HepG2 (cell line): ENCODE data around the gene PARN. TPM values are rescaled to one million over a fixed set of nuclear protein-coding genes. Genes with fewer than 3 reads are reported as not detected.

Experiments used
- ADNP ChIP-seq: sonication (generic); formaldehyde crosslinking; IDR thresholded peaks from 2 replicates; pipeline ENCODE4 v1.4.0; 2020; ENCODE audit warnings: missing genetic modification reagents
- BCL6 ChIP-seq: IDR thresholded peaks from 2 replicates; pipeline ENCODE4 v1.6.1; 2016; ENCODE audit warnings: missing genetic modification reagents, missing compliant biosample characterization
- CHD2 ChIP-seq: IDR thresholded peaks from 2 replicates; pipeline ENCODE4 v1.6.1; 2011; ENCODE audit warnings: low read depth, low read length, improper control_type of control experiment
- NR2F6 ChIP-seq, 2 experiments: IDR thresholded peaks; 2 replicates each; pipeline ENCODE4 v1.6.1; 2016; ENCODE audit warnings: antibody characterized with exemption in 1 of 2, mild to moderate bottlenecking in 1 of 2
- PLRG1 ChIP-seq: fragments of 450-650 bp; conservative IDR thresholded peaks from 2 replicates; pipeline ENCODE4 v1.6.1; 2016
- RERE ChIP-seq: IDR thresholded peaks from 2 replicates; pipeline ENCODE4 v1.6.1; 2016; ENCODE audit warnings: low read depth, missing genetic modification reagents, missing compliant biosample characterization
- SP1 ChIP-seq, 2 experiments: fragments of 450-650 bp in 1 of 2; sonication (generic) in 1 of 2; formaldehyde crosslinking in 1 of 2; IDR thresholded peaks; 2 replicates each; pipeline versions ENCODE4 v1.4.0 to v1.6.1; 2016 to 2020; ENCODE audit warnings: missing genetic modification reagents in 1 of 2
- SUZ12 ChIP-seq: fragments of 150-350 bp; IDR thresholded peaks from 2 replicates; pipeline ENCODE4 v1.6.1; 2014; ENCODE audit warnings: low read depth, low read length
- ZHX1 ChIP-seq: sonication (generic); formaldehyde crosslinking; IDR thresholded peaks from 2 replicates; pipeline ENCODE4 v1.8.1; 2022; ENCODE audit warnings: low read depth, mild to moderate bottlenecking, missing genetic modification reagents
- ZHX2 ChIP-seq, 2 experiments: sonication (generic) in 1 of 2; formaldehyde crosslinking in 1 of 2; IDR thresholded peaks; 2 replicates each; pipeline versions ENCODE4 v1.6.1 to v1.9.0; 2014 to 2022; ENCODE audit warnings: antibody characterized with exemption in 1 of 2, borderline replicate concordance in 1 of 2, inconsistent platforms in 1 of 2, low read depth in 1 of 2, missing genetic modification reagents in 1 of 2
- ZNF501 ChIP-seq: sonication (generic); formaldehyde crosslinking; IDR thresholded peaks from 2 replicates; pipeline ENCODE4 v1.5.1; 2020; ENCODE audit warnings: mild to moderate bottlenecking, moderate library complexity, missing genetic modification reagents
- ZNF772 ChIP-seq: sonication (generic); formaldehyde crosslinking; IDR thresholded peaks from 2 replicates; pipeline ENCODE4 v1.5.0; 2020; ENCODE audit warnings: mild to moderate bottlenecking, missing genetic modification reagents
- polyA plus RNA-seq, 8 experiments: library from polyadenylated mRNA; depleted of rRNA in 3 of 8; stranded (reverse) in 7 of 8; unstranded in 1 of 8; fragments of >200 nt; fragmentation: Illumina TruSeq in 4 of 8; extraction: Trizol in 4 of 8; gene quantifications; 2 replicates each; pipeline versions ENCODE4 v1.2.1 to v1.2.3, GENCODE V29; 2011 to 2016; ENCODE audit warnings: low read depth in 4 of 8, missing spikeins in 1 of 8, mixed read lengths in 1 of 8; ENCODE audit not compliant: insufficient read depth in 1 of 8
- total RNA-seq, 5 experiments: library from RNA; depleted of rRNA; stranded (reverse); fragments of >200 nt; fragmentation: Illumina TruSeq; extraction: Trizol; gene quantifications; 2 replicates each; pipeline ENCODE4 v1.2.3, GENCODE V29; 2016; ENCODE audit warnings: low read depth in 1 of 5

PARN gene
- total and polyA plus RNA-seq, 2 of the 13 experiments (the other 11 are each of a cell fraction or from before 2014, with no cell fraction given): 13.3 to 47.6 TPM

- TF ChIP-seq ZHX1: peak; percentile 84
- no peak; the same call in 1 of the 2 replicates for TF ChIP-seq ZNF501 (CRISPR knock-in tag)
- peak; percentile 69; the same call in 1 of the 2 replicates for TF ChIP-seq ZHX2 (IDR thresholded peaks at IDR 0.05; ENCODE audit: low read depth)
- 0 out of 2 replicates have a peak, but pooled peaks have one; percentile 53 for TF ChIP-seq ZHX2 (CRISPR knock-in tag; IDR thresholded peaks at IDR 0.05; ENCODE audit: borderline replicate concordance)
- TF ChIP-seq PLRG1: no peak
- peak; percentile 84 for TF ChIP-seq NR2F6 (IDR thresholded peaks at IDR 0.05)
- peak; percentile 91 for TF ChIP-seq NR2F6 (CRISPR knock-in tag; IDR thresholded peaks at IDR 0.05)
- TF ChIP-seq ZNF772 (CRISPR knock-in tag): peak; percentile 64
- no peak for TF ChIP-seq CHD2
- no peak for TF ChIP-seq SUZ12
- TF ChIP-seq BCL6 (CRISPR knock-in tag): peak; percentile 90
- TF ChIP-seq RERE (CRISPR knock-in tag): peak; percentile 73
- TF ChIP-seq SP1 (IDR thresholded peaks at IDR 0.05): no peak
- peak; percentile 43; the same call in 1 of the 2 replicates for TF ChIP-seq SP1 (CRISPR knock-in tag; IDR thresholded peaks at IDR 0.05)
- TF ChIP-seq ADNP (CRISPR knock-in tag): no peak
These were observed 67.2 kb downstream of the PARN start (continued) for GRCh38 chr16:14562691-14563491.
